ENCODE results near the gene BRS3. TPM values are rescaled to one million over a fixed set of nuclear protein-coding genes. Genes with fewer than 3 reads are reported as not detected.

The BRS3 gene
- total RNA-seq, 1 experiment from 2014 or later = not detected

- ChIA-PET POLR2A (ENCODE audit: unreplicated experiment) (no interaction called here), CTCF (interaction anchor here (0.6 kb wide), 3 partner anchors 23 to 344 kb away, joined by 4 to 10 read pairs (median 4); partner anchors contain the start of gene FHL1)
- H3K36me3 ChIP-seq (ENCODE audit: low read depth, low read length) = no peaks in the 10 kb centered on the region
- no TSS peak for BruUV-seq (replicated peaks)
- H3K9me3 ChIP-seq (ENCODE audit: low read length) = no peaks in the 10 kb centered on the region
- no peak overlapping the region for H2AFZ ChIP-seq (ENCODE audit: low read length)
- H3K79me2 ChIP-seq (ENCODE audit: low read length) = no peaks in the 10 kb centered on the region
- H3K27me3 ChIP-seq (ENCODE audit: low read length) = no peaks in the 10 kb centered on the region; the same call in 1 of the 2 replicates
- no peak for DNase-seq
- no peak for ATAC-seq
- H3K9ac ChIP-seq (ENCODE audit: low read length) = no peak overlapping the region
- TF ChIP-seq CTCF (conservative IDR thresholded peaks at IDR 0.05; ENCODE audit: low read depth, low read length) = no peak; the same call in 1 of the 2 replicates
- TF ChIP-seq EZH2phosphoT487 (IDR thresholded peaks at IDR 0.05; ENCODE audit: borderline replicate concordance, low read length) = no peak
- no peak for TF ChIP-seq EZH2 (IDR thresholded peaks at IDR 0.05; ENCODE audit: low read length, unreplicated experiment)
- H4K20me1 ChIP-seq (ENCODE audit: low read length) = no peaks in the 10 kb centered on the region
- no peak overlapping the region for H3K27ac ChIP-seq (ENCODE audit: low read length)
- H3K4me1 ChIP-seq (ENCODE audit: insufficient read depth, low read length) = 0 out of 2 replicates have a peak, but pooled peaks cover 5% of the 10 kb centered on the region
- intact Hi-C loops (cut with micrococcal nuclease) = no loop called here
- H3F3A ChIP-seq (ENCODE audit: low read length, unreplicated experiment) = no peaks in the 10 kb centered on the region
- no peak overlapping the region for H3K4me3 ChIP-seq (ENCODE audit: low read length)
- H3K9me2 ChIP-seq (replicated peaks; ENCODE audit: low read length) = no peaks in the 10 kb centered on the region
- H3K4me2 ChIP-seq (ENCODE audit: low read length) = no peak overlapping the region
Measured at GRCh38 chrX:136491832-136492231, 4.1 kb downstream of the BRS3 start.

GRCh38 chrX:136493011-136493410, 5.3 kb downstream of the BRS3 start:
- Histone ChIP-seq H3K4me1 (ENCODE audit: insufficient read depth, low read length) (0 out of 2 replicates have a peak, but pooled peaks cover 5% of the 10 kb centered on the region), H4K20me1 (ENCODE audit: low read length) (0 out of 2 replicates have a peak, but pooled peaks cover 4% of the 10 kb centered on the region), H3K9ac (ENCODE audit: low read length) (no peak overlapping the region), H3K9me2 (replicated peaks; ENCODE audit: low read length) (no peaks in the 10 kb centered on the region), H3K4me2 (ENCODE audit: low read length) (no peak overlapping the region), H3K79me2 (ENCODE audit: low read length) (peaks cover 6% of the 10 kb centered on the region), H3K9me3 (ENCODE audit: low read length) (no peaks in the 10 kb centered on the region), H3F3A (ENCODE audit: low read length, unreplicated experiment) (no peaks in the 10 kb centered on the region), H3K27ac (ENCODE audit: low read length) (no peak overlapping the region), H2AFZ (ENCODE audit: low read length) (no peak overlapping the region), H3K4me3 (ENCODE audit: low read length) (no peak overlapping the region), H3K27me3 (ENCODE audit: low read length) (no peaks in the 10 kb centered on the region; the same call in 1 of the 2 replicates), H3K36me3 (ENCODE audit: low read depth, low read length) (no peaks in the 10 kb centered on the region)
- TF ChIP-seq CTCF (conservative IDR thresholded peaks at IDR 0.05; ENCODE audit: low read depth, low read length) (peak; percentile 16), EZH2phosphoT487 (IDR thresholded peaks at IDR 0.05; ENCODE audit: borderline replicate concordance, low read length) (no peak), EZH2 (IDR thresholded peaks at IDR 0.05; ENCODE audit: low read length, unreplicated experiment) (no peak)
- intact Hi-C loops (cut with micrococcal nuclease) = no loop called here
- ATAC-seq (no peak), DNase-seq (peak; percentile 19)
- POLR2A ChIA-PET (ENCODE audit: unreplicated experiment) = no interaction called here
- CTCF ChIA-PET = no interaction called here
- no TSS peak for BruUV-seq (replicated peaks)

- BruUV-seq (replicated peaks) = no TSS peak
- ATAC-seq (no peak), DNase-seq (no peak)
- H3K9me3 ChIP-seq (ENCODE audit: low read length) = no peaks in the 10 kb centered on the region
- H2AFZ ChIP-seq (ENCODE audit: low read length) = no peak overlapping the region
- POLR2A ChIA-PET (ENCODE audit: unreplicated experiment) = no interaction called here
- H3K4me1 ChIP-seq (ENCODE audit: insufficient read depth, low read length) = 0 out of 2 replicates have a peak, but pooled peaks cover 5% of the 10 kb centered on the region
- H3K27ac ChIP-seq (ENCODE audit: low read length) = no peak overlapping the region
- intact Hi-C loops (cut with micrococcal nuclease) = no loop called here
- no peak overlapping the region for H3K4me2 ChIP-seq (ENCODE audit: low read length)
- peaks cover under 1% of the 10 kb centered on the region; the same call in 1 of the 2 replicates for H3K36me3 ChIP-seq (ENCODE audit: low read depth, low read length)
- H3K27me3 ChIP-seq (ENCODE audit: low read length) = no peaks in the 10 kb centered on the region; the same call in 1 of the 2 replicates
- TF ChIP-seq EZH2 (IDR thresholded peaks at IDR 0.05; ENCODE audit: low read length, unreplicated experiment) (no peak), CTCF (conservative IDR thresholded peaks at IDR 0.05; ENCODE audit: low read depth, low read length) (no peak)
- H3K79me2 ChIP-seq (ENCODE audit: low read length) = peaks cover 25% of the 10 kb centered on the region
- no peak overlapping the region for H3K4me3 ChIP-seq (ENCODE audit: low read length)
- H4K20me1 ChIP-seq (ENCODE audit: low read length) = peaks cover 15% of the 10 kb centered on the region; the same call in 1 of the 2 replicates
- H3F3A ChIP-seq (ENCODE audit: low read length, unreplicated experiment) = no peaks in the 10 kb centered on the region
- H3K9me2 ChIP-seq (replicated peaks; ENCODE audit: low read length) = no peaks in the 10 kb centered on the region
- no peak overlapping the region for H3K9ac ChIP-seq (ENCODE audit: low read length)
- CTCF ChIA-PET = no interaction called here
Measured at GRCh38 chrX:136495043-136495442, 7.3 kb downstream of the BRS3 start.

Data from PC-3 (cell line).